Peyer's patch (tissue), 4 donors: ENCODE measurements around the gene SDS. TPM values are rescaled to one million over a fixed set of nuclear protein-coding genes. Genes with fewer than 3 reads are reported as not detected.
"Not testable (repeated sequence)": the region's sequence is repeated elsewhere in the genome, so short reads cannot be mapped to it uniquely, and the experiment has no call there.

Source experiments
- DNase-seq, 3 donors: peaks; one replicate each; pipeline ENCODE4 v3.0.0-alpha.2; 2017 to 2019
- H3K27ac ChIP-seq, 4 donors: fragments of 200-600 bp; sonication (generic); one replicate each; pipeline ENCODE4 v1.5.1; 2016 to 2019
- H3K27me3 ChIP-seq, 2 donors: fragments of 200-600 bp; sonication (generic); one replicate each; pipeline ENCODE4 v1.5.1; 2019
- H3K36me3 ChIP-seq, 3 donors: fragments of 200-600 bp; sonication (generic); one replicate each; pipeline ENCODE4 v1.5.1; 2016 to 2019
- H3K4me1 ChIP-seq, 4 donors: fragments of 200-600 bp; sonication (generic); one replicate each; pipeline ENCODE4 v1.5.1; 2016 to 2019
- H3K4me3 ChIP-seq, 4 donors: fragments of 200-600 bp; sonication (generic); 1 replicate in 3 of 4; 2 replicates in 1 of 4; pipeline ENCODE4 v1.5.1; 2016 to 2019; ENCODE audit warnings: mild to moderate bottlenecking in 1 of 4
- H3K9me3 ChIP-seq, 4 donors: fragments of 200-600 bp; sonication (generic); one replicate each; pipeline ENCODE4 v1.5.1; 2016 to 2019; ENCODE audit warnings: mild to moderate bottlenecking in 1 of 4
- POLR2A ChIP-seq, 2 donors: fragments of 450-650 bp; IDR thresholded peaks; one replicate each; pipeline ENCODE4 v1.5.1; 2017; ENCODE audit warnings: antibody characterized with exemption in 2 of 2, mild to moderate bottlenecking in 2 of 2, moderate library complexity in 2 of 2
- total RNA-seq, 4 donors: library from RNA; depleted of rRNA; stranded (reverse); fragments of >200 nt; gene quantifications; one replicate each; pipeline ENCODE4 v1.1.0, GENCODE V29; 2016
- TF ChIP-seq, protein P1 (sequence below), 6 experiments: fragments of 450-650 bp in 4 of 6; fragments of 200-600 bp in 2 of 6; sonication (generic) in 1 of 6; IDR thresholded peaks; one replicate each; pipeline ENCODE4 v1.5.1; 2017 to 2019; ENCODE audit warnings: antibody characterized with exemption in 6 of 6, mild to moderate bottlenecking in 3 of 6, moderate library complexity in 1 of 6

The SDS gene
- total RNA-seq, 4 donors from 2014 or later: not detected

DNA sequence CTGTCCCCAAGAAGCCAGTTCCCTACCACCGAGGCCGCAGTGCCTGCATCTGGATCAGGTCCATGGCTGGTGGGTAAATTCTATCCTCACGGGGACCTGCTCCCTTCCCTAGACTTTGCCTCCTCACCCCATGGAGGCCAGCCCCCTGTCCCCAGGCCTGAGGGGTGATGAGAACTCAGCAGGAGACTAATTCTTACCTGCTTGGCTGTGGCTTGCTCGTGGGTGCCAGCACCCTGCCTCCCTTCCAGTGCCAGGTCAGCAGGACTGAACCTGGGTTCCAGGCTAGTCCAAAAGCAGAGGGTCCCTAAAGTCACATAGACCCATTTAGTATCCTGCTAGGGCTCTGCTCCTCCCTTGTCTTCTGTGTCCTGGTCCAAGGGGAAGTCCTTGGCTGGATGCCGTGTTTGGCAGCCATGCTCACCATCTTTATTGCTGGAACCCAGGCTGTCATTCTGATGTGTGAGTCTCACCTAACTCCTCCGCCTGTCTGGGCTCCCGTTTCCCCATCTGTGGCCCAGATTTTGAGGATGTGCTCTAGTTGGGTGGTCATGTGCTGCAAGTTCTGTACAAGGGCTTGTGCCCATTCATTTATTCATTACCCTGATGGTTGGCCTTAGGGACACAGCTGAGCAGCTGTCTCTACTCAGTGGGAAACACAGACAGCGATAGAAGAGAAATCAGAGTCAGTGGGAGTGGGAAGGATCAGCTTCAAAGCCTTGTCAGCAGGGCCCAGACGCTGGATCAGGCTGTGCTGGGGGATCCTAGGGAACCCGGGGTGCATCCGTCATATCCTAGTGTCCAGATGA, 44.4 kb downstream of the SDS start:
- TF ChIP-seq, protein P1, sequence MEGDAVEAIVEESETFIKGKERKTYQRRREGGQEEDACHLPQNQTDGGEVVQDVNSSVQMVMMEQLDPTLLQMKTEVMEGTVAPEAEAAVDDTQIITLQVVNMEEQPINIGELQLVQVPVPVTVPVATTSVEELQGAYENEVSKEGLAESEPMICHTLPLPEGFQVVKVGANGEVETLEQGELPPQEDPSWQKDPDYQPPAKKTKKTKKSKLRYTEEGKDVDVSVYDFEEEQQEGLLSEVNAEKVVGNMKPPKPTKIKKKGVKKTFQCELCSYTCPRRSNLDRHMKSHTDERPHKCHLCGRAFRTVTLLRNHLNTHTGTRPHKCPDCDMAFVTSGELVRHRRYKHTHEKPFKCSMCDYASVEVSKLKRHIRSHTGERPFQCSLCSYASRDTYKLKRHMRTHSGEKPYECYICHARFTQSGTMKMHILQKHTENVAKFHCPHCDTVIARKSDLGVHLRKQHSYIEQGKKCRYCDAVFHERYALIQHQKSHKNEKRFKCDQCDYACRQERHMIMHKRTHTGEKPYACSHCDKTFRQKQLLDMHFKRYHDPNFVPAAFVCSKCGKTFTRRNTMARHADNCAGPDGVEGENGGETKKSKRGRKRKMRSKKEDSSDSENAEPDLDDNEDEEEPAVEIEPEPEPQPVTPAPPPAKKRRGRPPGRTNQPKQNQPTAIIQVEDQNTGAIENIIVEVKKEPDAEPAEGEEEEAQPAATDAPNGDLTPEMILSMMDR (IDR thresholded peaks at IDR 0.05): no peak
- no peak for TF ChIP-seq POLR2A (IDR thresholded peaks at IDR 0.05)
- DNase-seq: peak in 1 of 3 donors; percentile 51
- peak overlapping the region; percentile 75 to 91 (median 85) for H3K27ac ChIP-seq

DNA sequence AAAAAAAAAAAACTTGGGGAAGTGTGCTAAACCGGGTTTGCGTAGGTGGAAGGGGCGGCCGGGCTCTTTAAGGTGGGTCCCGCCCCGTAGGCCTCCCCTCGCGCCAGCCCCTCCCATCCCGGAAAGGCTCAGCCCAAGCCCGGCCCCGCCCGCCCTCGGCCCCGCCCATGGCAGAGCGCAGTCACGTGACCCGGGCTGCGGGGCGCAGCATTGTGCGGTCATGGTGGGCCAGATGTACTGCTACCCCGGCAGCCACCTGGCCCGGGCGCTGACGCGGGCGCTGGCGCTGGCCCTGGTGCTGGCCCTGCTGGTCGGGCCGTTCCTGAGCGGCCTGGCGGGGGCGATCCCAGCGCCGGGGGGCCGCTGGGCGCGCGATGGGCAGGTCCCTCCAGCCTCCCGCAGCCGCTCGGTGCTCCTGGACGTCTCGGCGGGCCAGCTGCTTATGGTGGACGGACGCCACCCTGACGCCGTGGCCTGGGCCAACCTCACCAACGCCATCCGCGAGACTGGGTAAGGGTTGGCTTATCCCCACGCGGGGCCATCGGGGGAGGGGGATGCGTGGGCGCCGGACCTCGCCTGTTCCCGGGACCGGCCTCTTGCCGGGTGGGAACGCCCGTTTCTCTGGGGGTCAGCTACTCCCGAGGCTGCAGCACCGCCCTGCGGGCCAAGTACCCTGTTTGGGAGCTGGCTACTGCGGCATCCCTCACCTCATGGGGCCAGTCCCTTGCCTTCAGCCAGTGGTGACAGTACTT, 45.1 kb downstream of the SDS start, which contains the start of gene PLBD2:
TSS of gene PLBD2 (plus strand) at position 207 of the 752 bp plus-strand sequence. CDS start at position 221, 14 bp downstream.
- H3K4me3 ChIP-seq: peak within 1 kb of the TSS; percentile 77 to 89 (median 86)
- no peaks in the 10 kb centered on the region for H3K36me3 ChIP-seq
- no peaks in the 10 kb centered on the region for H3K27me3 ChIP-seq
- peak; percentile 96 to 98 (median 97) for DNase-seq
- peak; percentile 7 to 30 for TF ChIP-seq POLR2A (IDR thresholded peaks at IDR 0.05)
- TF ChIP-seq, protein P1 (IDR thresholded peaks at IDR 0.05): no peak
- peaks cover 0 to 11% (median 0%) of the 10 kb centered on the region in 4 donors for H3K4me1 ChIP-seq
- peak within 1 kb of the TSS; percentile 79 to 91 (median 85) for H3K27ac ChIP-seq
- no peaks in the 10 kb centered on the region for H3K9me3 ChIP-seq

More for the DNA sequence above, 44.4 kb downstream of the SDS start:
- H3K4me3 ChIP-seq: peak overlapping the region; percentile 77 to 89 (median 86)
- H3K27me3 ChIP-seq: no peaks in the 10 kb centered on the region
- peaks cover 0 to 11% (median 0%) of the 10 kb centered on the region in 4 donors for H3K4me1 ChIP-seq
- H3K36me3 ChIP-seq: no peaks in the 10 kb centered on the region
- H3K9me3 ChIP-seq: no peaks in the 10 kb centered on the region

DNA sequence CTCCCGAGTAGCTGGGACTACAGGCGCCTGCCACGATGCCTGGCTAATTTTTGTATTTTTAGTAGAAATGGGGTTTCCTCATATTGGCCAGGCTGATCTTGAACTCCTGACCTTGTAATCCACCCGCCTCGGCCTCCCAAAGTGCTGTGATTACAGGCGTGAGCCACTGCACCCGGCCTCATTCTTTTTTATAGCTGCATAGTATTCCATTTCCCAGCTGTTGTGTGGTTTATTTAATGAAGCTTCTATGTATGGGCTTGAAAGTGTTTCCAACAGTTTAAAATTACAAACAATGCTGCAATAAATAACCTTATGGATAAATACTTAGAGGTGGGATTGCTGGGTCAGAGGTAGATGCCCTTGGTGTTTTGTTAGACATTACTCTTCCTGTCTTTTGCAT, 49.5 kb downstream of the SDS start:
- H3K27me3 ChIP-seq, H3K36me3 ChIP-seq, H3K27ac ChIP-seq, DNase-seq, H3K4me3 ChIP-seq, H3K4me1 ChIP-seq, H3K9me3 ChIP-seq: not testable (repeated sequence)

DNA sequence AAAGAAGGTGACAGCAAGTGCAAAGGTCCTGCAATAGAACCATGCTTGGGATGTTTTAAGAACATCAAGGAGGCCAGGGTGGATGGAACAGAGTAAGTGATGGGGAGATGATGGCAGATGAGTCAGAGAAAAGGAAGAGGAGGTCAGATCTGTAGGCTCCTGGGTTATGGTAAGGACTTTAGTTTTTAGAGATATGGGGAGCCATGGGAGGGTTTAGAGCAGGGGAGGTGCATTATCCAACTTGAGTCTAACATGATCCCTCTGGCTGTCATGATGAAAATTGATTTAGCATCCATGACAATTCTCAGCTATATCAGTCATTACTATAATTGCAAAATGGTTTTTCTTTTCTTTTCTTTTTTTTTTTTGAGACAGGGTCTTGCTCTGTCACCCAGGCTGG, 52.6 kb downstream of the SDS start:
- Histone ChIP-seq H3K36me3 (no peaks in the 10 kb centered on the region), H3K4me3 (no peak overlapping the region), H3K27ac (no peak overlapping the region), H3K4me1 (no peaks in the 10 kb centered on the region), H3K27me3 (no peaks in the 10 kb centered on the region), H3K9me3 (no peaks in the 10 kb centered on the region)
- no peak for DNase-seq
- no peak for TF ChIP-seq POLR2A (IDR thresholded peaks at IDR 0.05)
- TF ChIP-seq, protein P1 (IDR thresholded peaks at IDR 0.05): no peak

DNA sequence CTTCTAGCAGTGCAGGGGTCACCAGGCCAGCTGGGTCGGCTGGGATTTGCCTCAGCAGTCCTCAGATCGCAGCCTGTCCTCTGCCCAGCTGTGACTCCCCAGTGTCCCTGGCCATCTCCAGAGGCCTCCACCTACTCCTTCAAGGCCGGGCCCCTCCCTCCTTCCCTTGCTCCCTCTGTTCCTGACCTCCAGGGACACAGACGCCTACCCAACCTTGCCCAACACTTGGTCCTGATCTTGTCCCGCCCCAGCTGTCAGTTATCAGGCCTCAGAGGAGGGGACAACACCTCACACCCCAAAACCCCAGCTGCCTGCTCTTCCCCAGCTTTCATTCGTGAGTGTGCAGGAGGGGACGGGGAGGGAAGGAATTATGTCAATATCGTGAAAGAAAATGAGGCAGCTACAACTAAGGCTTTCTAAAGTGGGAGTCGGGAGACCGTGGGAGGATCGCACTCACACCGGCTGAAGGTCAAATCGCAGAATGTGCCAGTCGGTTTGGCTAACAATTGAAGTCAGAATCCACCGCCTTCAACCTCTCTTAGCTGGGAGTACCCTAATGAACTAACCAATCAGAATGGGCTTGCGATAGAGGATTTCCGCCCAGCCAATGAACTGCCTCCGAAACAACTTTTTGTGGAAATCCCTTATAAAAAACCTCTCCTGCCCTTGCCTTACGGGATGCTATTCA, 54.7 kb downstream of the SDS start:
- no peak for DNase-seq
- H3K4me3 ChIP-seq: no peak overlapping the region
- no peaks in the 10 kb centered on the region for H3K27me3 ChIP-seq
- no peak for TF ChIP-seq POLR2A (IDR thresholded peaks at IDR 0.05)
- TF ChIP-seq, protein P1 (IDR thresholded peaks at IDR 0.05): no peak
- no peaks in the 10 kb centered on the region for H3K4me1 ChIP-seq
- no peaks in the 10 kb centered on the region for H3K9me3 ChIP-seq
- H3K36me3 ChIP-seq: no peaks in the 10 kb centered on the region
- no peak overlapping the region for H3K27ac ChIP-seq
